Measurements from ENCODE around the gene KIZ.
A peak's percentile ranks its signal among the peaks of the same experiment; 100 is the strongest.

Gene KIZ

DNA sequence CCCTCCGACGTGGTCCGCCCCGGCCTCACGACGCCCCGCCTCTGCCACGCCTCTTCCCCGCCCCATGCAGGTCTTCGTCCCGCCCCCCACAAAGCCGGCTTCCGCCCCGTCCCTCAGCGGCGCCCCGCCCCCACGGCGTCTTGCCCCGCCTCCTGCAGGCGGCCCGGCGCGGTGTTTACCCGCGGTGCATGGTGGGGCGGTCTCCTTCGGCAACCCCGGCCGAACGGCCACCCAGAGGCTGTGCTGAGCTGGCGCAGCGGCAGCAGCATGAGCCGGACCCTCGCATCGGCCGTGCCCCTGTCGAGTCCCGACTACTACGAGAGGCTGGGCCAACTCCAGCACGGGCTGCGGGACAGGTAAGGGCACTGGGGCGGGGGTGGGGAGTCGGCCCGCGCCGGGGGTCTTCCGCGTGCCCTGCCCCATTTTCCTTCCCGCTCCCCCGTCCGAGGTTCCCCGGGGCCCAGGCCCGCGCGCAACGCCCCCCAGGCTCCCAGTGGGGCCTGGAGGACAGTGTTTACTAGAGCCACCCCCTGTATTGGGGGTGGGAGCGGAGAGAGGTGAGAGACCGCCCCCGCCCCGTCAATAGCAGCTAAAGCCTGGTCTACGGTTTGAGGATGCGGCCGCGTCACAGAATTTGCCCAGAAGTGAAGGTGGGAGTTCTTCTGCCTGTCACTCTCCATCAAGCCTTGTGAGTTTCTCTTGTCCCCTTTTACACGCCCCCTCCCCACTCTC lies at the start of gene KIZ:
Gene KIZ, plus strand, starts transcription at position 234 of the 732 bp plus-strand sequence. Its CDS starts 34 bp downstream, at position 268.
- DNase-seq: peak; percentile 84 to 93

GRCh38 chr20:21077809-21078345 lies 48.0 kb upstream of the KIZ start:
- no peak for DNase-seq

- no peak for DNase-seq
Observed at GRCh38 chr20:21082584-21082983, 43.3 kb upstream of the KIZ start.

DNA sequence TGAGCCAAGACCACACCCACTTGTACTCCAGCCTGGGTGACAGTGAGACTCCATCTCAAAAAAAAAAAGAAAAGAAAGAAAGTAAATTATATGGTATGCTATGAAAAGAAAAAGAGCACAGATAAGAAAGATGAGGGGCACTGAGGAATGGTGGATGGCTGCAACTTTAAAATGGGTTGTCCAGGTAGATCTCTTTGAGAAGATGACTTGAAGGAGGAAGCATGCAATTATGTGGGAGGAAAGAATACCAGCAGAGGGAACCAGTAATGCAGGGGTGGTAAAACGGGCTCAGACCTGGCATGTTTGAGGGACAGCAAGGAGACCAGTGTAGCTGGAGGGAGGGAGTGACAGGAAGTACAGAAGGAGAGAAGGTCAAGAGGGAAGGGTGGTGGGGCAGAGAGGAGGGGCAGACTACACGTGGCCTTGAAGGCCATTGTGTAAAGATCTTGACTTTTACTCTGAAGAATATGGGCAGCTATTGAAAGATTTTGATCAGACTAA lies 42.0 kb upstream of the KIZ start:
- DNase-seq: no peak

DNA sequence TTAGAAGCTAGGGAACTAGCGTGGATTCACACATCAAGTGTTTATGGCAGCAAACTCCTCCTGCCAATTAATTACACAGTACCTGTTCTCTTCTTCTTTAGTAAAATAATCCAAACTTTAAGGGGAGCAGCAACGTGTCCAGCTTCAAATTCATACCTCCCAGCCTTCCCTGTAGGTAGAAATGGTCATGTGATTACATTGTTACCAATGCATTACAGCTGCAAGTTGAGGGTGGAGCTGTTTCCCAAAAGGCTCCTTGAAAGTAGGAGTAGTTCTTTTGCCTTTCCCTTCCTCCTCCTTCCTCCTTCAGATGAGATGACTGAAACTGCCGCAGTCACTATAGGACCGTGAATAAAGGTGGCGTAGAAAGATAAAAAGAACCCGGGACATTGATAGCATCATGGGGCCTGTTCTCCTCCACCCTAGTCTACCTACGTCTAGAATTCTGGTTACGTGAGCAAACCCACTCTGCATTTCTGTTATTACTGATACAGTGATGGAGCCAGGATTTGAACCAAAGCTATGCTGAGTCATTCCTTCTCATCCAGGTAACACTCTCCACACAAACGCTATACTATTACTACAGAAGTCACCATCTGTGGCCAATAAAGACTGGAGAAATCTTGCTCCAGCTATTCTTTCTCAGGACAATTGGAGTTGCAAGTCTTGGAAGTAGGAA lies 37.9 kb upstream of the KIZ start:
- DNase-seq: no peak

DNA sequence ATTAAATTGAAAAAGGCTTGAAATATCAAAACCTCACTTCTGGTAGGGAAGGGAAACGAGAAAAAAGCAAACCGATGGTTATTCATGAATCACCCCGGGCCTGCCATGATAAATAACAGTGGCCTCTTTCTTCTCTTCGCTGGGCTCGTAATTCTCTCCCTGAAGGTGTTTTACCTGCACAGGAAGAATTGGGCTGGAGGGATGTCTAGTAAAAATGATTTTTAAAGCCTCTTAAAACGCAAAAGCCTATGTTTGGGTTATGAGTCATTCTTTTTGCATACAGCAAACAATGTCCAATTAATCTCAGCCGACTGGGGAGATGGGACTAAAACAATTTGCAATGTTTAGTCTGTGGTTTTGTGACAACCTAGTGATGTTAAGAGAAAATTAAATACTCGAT lies 36.5 kb upstream of the KIZ start:
- no peak for DNase-seq

DNA sequence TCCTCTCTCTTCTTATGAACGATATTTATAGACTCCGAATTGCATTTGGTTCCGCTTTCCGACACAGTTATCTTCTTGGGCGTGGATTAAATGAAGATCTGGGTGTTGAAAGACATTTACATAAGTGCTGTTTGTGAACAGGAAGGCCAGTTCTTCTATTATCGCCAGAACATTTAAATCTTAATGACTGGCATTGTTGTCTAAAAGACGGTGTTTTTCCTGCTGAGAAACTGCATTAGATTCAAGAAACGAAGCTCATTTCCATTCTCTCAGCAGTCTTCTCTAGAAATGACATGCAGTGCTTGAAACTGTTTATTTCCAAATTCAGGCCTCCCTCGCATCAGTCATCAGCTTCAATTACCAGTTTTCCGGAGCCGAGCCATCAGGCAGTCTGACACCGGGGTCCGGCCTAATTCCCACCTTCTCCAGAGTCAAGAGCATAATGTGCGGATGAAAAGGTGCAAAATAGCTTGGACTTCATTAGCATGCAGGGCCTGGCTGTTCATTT lies 35.7 kb upstream of the KIZ start:
- peak; percentile 33 to 41 for DNase-seq

- no peak for DNase-seq
Observed at GRCh38 chr20:21090721-21091120, 35.2 kb upstream of the KIZ start.

GRCh38 chr20:21092806-21093205 lies 33.1 kb upstream of the KIZ start:
- no peak for DNase-seq

GRCh38 chr20:21096321-21097043 lies 29.4 kb upstream of the KIZ start:
- DNase-seq: no peak

GRCh38 chr20:21099751-21100577 lies 25.9 kb upstream of the KIZ start:
- DNase-seq: peak; percentile 26 to 39

DNA sequence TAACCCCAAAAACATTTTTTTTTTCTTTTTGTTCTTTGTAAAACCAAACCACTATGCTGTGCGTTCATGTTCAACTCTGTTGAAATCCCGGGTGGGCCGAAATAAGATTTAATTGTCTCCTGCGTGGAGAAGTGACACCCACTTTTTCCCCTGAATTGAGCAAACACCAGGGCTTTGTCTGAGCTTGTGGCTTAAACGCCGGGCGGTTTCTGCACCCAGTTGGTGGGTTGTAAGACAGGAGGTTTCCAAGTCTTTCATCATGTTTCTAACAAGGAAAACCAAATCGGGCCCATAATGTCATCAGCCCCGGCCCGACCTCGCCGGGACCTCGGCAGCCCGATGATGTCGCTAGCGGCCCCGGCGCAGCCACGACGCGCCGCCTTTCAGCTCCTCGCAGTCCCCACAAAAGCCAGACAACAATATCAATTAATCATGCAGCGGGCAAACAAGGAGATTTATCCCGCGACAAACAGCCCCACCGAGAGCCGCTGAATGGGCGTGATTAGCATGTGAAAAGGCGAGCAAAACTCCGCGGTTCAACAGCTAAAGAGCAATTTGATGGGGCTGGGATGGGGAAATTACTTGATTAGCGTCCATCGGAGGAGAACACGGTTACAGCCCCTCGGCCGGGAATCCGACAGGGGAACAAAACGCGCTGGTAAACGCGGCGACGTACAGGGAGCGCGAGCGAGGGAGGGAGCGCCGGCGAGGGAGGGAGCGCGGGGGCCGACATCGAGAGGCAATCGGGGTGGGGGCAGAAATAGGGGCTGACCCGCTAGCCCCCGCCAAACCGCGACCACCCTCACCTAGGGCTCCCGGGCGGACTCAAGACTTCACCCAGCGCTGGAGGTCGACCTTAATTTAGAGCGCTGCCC lies 25.1 kb upstream of the KIZ start:
- peak in 1 of 2 experiments; percentile 11 for DNase-seq

GRCh38 chr20:21101453-21101931 lies 24.4 kb upstream of the KIZ start:
- DNase-seq: no peak

- no peak for DNase-seq
Observed at GRCh38 chr20:21101932-21102575, 23.8 kb upstream of the KIZ start.

GRCh38 chr20:21102603-21103311 lies 23.1 kb upstream of the KIZ start:
- DNase-seq: peak in 1 of 2 experiments; percentile 8

- no peak for DNase-seq
Observed at GRCh38 chr20:21103582-21104465, 22.1 kb upstream of the KIZ start.

- DNase-seq: no peak
Observed at GRCh38 chr20:21104466-21104761, 21.5 kb upstream of the KIZ start.

- no peak for DNase-seq
Observed at GRCh38 chr20:21104921-21105320, 21.0 kb upstream of the KIZ start.
